Stimulated activated CD4-positive, alpha-beta T cell treated with anti-CD3 and anti-CD28 coated beads, Interleukin-2, amount 100 ng/mL, for 4 hours (primary cell): Measurements from ENCODE around the gene KLHL4.
"Not testable (repeated sequence)": the region's sequence is repeated elsewhere in the genome, so short reads cannot be mapped to it uniquely, and the experiment has no call there.

Experiments used
- DNase-seq: peaks from one replicate; pipeline ENCODE4 v3.0.0-alpha.2; 2020; ENCODE audit warnings: low read depth

Gene KLHL4

DNA sequence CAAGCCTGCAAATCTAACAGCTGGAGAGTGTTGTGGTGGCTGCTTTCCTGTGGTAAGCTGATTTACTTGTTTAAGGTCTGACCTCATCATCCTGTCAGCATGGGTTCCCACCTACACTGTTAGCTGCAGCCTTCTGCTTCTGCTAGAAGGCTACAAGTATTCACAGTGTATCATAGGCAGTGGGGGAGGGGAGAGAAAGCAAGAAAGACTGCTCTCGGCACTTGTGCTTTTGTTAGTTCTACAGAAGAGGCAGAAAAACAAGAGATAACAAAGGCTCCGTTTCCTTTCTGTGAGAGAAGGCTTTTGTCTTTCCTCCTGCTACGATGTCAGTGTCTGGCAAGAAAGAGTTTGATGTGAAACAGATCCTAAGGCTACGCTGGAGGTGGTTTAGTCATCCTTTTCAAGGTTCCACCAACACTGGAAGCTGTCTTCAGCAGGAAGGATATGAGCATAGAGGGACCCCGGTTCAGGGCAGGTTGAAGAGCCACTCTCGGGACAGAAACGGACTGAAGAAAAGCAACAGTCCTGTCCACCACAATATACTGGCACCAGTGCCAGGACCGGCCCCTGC, at the start of gene KLHL4:
TSS of gene KLHL4 (plus strand) at position 232 of the 571 bp plus-strand sequence. CDS start at position 324, 92 bp downstream.
- no peak for DNase-seq

GRCh38 chrX:87468941-87469340, 48.7 kb upstream of the KLHL4 start:
- DNase-seq = no peak

DNA sequence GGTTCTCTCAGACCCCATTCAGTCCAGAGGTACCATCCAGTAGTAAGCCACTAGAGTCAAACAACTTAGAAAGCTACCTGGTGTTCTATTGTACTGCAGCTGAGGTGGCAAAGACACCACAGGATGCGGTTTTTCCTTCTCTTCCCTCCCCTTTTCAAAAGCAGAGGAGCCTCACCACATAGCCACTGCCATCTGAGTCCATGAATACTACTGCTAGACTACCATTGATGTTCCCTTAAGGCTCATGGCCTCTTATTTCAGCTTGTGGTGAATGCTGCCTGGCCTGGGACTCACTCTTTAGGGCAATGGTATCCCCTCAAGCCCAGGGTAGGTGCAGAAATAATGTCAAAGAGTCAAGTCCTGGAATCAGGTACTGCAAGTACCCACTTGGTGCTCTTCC, 41.8 kb upstream of the KLHL4 start:
- no peak for DNase-seq

- DNase-seq = not testable (repeated sequence)
Measured at GRCh38 chrX:87478703-87479102, 38.9 kb upstream of the KLHL4 start.

GRCh38 chrX:87489071-87489470, 28.5 kb upstream of the KLHL4 start:
- no peak for DNase-seq

DNA sequence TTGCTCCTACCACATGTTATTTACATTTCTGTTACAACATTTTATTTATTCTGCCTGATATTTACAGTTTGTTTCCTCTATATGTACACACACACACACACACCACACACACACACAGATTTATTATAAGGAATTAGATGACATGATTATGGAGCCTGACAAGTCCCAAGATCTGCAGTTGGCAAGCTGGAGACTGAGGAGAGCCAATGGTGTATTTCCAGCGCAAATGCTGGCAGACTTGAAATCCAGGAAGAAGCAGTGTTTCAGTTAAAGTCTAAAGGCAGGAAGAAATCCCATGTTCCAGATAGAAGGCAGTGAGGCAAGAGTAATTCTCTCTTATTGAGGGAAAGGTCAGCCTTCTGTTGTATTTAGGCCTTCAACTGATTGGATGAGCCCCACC, 1.8 kb upstream of the KLHL4 start:
- DNase-seq = no peak

- DNase-seq = no peak
Measured at GRCh38 chrX:87516717-87517121, 883 bp upstream of the KLHL4 start.

DNA sequence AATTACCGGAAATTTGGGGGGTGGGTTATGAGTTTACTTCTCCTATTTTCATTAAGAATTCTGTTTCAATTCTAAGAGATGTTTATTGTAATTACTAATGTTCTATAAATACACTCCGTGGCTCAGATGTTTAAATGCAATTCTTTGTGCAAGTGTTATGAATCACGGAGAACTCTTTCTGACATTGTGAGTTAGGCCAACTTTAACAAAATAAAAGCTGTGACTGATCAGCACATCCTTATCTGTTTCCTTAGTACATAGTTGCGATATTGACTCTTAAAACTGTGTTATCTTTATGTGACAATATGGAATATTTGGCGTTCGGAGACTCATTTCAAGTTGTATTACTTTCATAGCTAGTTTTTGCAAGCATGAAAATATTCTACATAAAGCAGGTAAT, 902 bp downstream of the KLHL4 start:
- no peak for DNase-seq

DNA sequence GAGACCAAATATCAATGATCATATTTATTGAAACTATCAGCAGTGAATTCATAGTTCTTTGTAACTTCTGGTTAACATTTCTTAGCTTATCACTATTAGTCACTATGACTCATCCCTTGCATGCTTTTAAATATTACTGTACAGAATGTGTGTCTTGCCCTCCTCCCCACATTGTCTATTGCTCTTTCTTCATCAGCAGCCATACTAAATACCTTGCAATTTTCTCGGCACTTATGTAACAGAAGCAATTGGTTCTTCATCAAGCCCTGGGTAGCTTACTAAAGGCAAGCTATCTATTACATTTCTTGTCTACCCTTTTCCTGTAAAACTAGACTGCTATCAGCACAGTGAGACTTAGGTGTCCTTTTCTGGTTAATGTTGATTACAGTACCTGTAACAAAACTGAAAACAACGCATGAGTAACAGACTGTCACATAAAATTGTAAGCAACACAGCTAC, 8.2 kb downstream of the KLHL4 start:
- DNase-seq = no peak

DNA sequence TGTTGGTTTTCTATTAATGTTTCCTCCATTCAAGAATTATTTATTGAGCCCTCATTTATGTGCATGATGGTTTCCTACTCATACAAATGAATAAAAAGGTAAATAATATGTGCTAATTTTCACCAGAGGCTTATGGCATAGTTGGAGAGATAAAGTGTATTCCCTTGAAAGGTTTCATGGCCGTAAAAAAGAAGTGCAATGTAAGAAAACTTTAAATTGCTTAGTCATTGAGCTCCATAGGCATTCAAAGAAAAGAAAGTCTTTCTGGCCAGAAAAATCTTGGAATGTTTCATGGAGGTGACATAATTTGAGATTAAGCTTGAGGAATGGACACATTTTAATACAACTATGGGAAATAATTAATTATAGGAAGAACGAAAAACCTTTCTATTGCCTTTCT, 8.7 kb downstream of the KLHL4 start:
- no peak for DNase-seq

DNA sequence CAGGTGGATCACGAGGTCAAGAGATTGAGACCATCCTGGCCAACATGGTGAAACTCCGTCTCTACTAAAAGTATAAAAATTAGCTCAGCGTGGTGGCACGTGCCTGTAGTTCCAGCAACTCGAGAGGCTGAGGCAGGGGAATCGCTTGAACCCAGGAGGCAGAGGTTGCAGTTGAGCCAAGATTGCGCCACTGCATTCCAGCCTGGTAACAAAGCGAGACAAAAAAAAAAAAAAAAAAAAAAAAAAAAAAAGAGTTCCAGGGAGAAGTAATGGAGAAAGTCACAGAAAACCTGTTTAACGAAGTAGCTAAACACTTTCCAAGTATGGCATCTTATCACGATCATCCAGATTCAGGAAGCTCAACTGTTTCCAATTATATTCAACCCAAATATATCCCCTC, 10.9 kb downstream of the KLHL4 start:
- DNase-seq = no peak

GRCh38 chrX:87571964-87572363, 54.4 kb downstream of the KLHL4 start:
- DNase-seq = no peak

GRCh38 chrX:87572901-87573300, 55.3 kb downstream of the KLHL4 start:
- no peak for DNase-seq

GRCh38 chrX:87578978-87579377, 61.4 kb downstream of the KLHL4 start:
- no peak for DNase-seq

DNA sequence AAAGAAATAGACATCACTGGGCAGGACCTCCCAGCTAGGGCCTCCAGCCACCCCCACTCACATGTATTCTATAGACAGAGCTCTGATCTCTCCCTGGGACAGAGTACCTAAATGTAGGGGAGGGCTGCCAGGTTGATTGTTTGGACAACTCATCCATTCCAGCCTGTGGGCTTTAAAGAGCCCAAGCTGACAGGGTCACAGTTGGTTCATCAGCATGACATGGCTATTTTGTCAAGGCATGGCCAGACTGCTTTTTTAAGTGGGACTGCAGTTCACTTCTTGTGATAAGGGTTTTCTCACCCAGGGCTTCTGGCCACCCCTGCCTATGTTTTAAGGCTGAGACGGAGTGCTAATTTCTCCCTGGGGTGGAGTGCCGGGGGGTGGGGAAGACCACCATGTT, 63.3 kb downstream of the KLHL4 start:
- DNase-seq = no peak

GRCh38 chrX:87582453-87582852, 64.9 kb downstream of the KLHL4 start:
- DNase-seq = no peak

GRCh38 chrX:87583679-87584078, 66.1 kb downstream of the KLHL4 start:
- no peak for DNase-seq

DNA sequence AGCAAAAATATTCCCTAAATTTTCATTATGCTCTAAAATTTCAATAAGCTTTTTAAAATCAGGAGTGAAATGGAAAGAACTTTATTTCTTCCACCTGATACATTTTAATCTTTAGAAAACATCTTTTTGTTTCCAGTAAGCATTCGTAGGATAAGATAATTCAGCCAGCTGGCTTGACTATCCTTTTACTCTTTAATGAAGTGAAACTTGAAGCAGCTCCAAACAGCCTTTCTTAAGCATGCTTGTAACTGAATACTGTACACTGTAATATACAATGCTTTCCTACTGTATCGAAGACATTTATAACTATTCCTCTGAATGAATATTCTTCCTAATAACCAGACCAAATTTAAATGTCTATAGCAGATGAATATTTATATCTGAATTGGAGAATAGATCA, 98.8 kb downstream of the KLHL4 start:
- DNase-seq = no peak

GRCh38 chrX:87621697-87622096, 104.1 kb downstream of the KLHL4 start:
- DNase-seq = no peak

DNA sequence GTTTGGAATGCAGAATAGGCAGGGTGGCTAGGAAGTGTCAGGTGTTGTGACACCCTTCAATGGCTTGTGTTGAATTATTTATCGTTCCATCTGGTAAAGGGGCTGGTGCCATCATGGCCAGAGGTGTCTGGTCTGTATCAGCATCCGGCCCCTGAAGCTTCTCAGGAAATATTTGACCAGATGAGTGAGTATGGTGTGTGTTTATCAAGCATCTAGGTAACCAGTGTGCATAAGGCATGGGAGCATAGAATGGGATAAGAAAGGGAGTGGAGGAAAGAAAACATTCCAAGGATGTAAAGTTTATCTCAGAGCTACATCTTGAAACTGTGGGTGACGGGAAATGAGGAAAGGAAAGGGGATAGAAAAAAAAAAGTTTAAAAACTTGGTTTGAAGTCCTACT, 109.4 kb downstream of the KLHL4 start:
- DNase-seq = no peak

- no peak for DNase-seq
Measured at GRCh38 chrX:87634361-87634760, 116.8 kb downstream of the KLHL4 start.

GRCh38 chrX:87636533-87636932, 118.9 kb downstream of the KLHL4 start:
- no peak for DNase-seq

DNA sequence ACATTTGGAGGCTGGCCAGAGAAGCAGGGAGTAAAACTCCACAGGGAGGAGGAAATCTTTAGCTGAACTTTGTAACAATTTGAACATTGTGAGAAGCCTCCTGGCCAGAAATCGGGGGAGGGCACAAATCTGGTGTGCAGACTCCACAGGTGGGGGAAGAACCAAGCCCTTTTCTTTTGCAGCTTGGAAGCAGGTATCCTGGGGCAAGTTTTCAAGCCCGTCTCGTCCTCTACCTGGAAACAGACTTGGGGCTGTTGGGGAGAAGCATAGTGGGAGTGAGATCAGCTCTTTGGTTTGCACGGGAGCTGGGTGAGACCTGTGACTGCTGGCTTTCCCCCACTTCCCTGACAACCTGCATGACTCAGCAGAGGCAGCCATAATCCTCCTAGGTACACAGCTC, 123.8 kb downstream of the KLHL4 start:
- not testable (repeated sequence) for DNase-seq

DNA sequence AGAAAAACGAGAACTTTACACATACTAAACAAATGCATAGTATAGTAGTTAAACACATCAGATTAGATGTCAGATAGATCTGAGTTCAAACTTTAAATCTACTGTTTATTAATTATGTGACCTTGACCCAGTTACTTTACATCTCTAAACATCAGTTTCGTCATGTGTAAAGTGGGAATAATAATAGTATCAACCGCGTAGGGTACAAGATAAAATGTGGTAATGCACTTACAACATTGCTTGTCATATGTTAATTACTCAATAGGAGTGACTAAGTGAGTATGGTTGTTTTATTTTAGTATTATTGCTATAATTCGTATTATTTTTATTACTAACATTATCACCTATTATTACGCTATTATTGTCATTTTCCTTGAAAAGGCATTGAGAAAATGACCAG, 144.2 kb downstream of the KLHL4 start:
- no peak for DNase-seq

GRCh38 chrX:87663421-87663820, 145.8 kb downstream of the KLHL4 start:
- DNase-seq = no peak
